K562 (cell line): ENCODE data around the gene RAP1A. TPM values are rescaled to one million over a fixed set of nuclear protein-coding genes. Genes with fewer than 3 reads are reported as not detected.

Experiments
- ARHGAP35 ChIP-seq: fragments of 450-650 bp; IDR thresholded peaks from 2 replicates; pipeline ENCODE4 v1.6.1; 2018; ENCODE audit not compliant: partially characterized antibody
- CBX8 ChIP-seq: fragments of 200-600 bp; sonication (generic); IDR thresholded peaks from 2 replicates; pipeline ENCODE4 v1.6.1; 2012; ENCODE audit warnings: borderline replicate concordance, mixed run types, low read depth, mild to moderate bottlenecking, moderate library complexity, mixed read lengths, low read length, control low read depth, inconsistent platforms; ENCODE audit not compliant: poor library complexity, severe bottlenecking; ENCODE audit errors: extremely low read depth
- HDGF ChIP-seq: fragments of 450-650 bp; IDR thresholded peaks from 2 replicates; pipeline ENCODE4 v1.6.1; 2016
- MCM2 ChIP-seq: fragments of 450-650 bp; IDR thresholded peaks from 2 replicates; pipeline ENCODE4 v1.6.1; 2017; ENCODE audit warnings: low read depth, mild to moderate bottlenecking
- NONO ChIP-seq, 2 experiments: fragments of 200-400 bp in 1 of 2; fragments of 450-650 bp in 1 of 2; formaldehyde crosslinking in 1 of 2; IDR thresholded peaks; 2 replicates each; pipeline ENCODE4 v1.6.1; 2017; ENCODE audit warnings: low read depth in 2 of 2, mild to moderate bottlenecking in 2 of 2, moderate library complexity in 2 of 2, low read length in 1 of 2
- PRMT5 ChIP-seq: sonication (generic); formaldehyde crosslinking; IDR thresholded peaks from 2 replicates; pipeline ENCODE4 v1.5.0; 2020; ENCODE audit warnings: missing genetic modification reagents
- PYGO2 ChIP-seq: fragments of 450-650 bp; IDR thresholded peaks from 2 replicates; pipeline ENCODE4 v1.6.1; 2016; ENCODE audit warnings: mild to moderate bottlenecking, missing genetic modification characterization, moderate library complexity, missing compliant biosample characterization
- RBBP5 ChIP-seq: fragments of 200-600 bp; sonication (generic); IDR thresholded peaks from 2 replicates; pipeline ENCODE4 v1.6.1; 2012; ENCODE audit warnings: borderline replicate concordance, mild to moderate bottlenecking, low read length, control low read depth, inconsistent platforms; ENCODE audit not compliant: insufficient read depth, poor library complexity, severe bottlenecking
- RBM22 ChIP-seq: fragments of 200-400 bp; formaldehyde crosslinking; IDR thresholded peaks from 2 replicates; pipeline ENCODE4 v1.6.1; 2018; ENCODE audit warnings: low read length, low read depth; ENCODE audit not compliant: poor library complexity, severe bottlenecking
- RBM34 ChIP-seq: fragments of 200-400 bp; formaldehyde crosslinking; IDR thresholded peaks from 2 replicates; pipeline ENCODE4 v1.6.1; 2018; ENCODE audit warnings: low read length, borderline replicate concordance; ENCODE audit not compliant: insufficient read depth
- SMARCB1 ChIP-seq: IDR thresholded peaks from 2 replicates; pipeline ENCODE4 v1.6.1; 2011; ENCODE audit warnings: improper control_type of control experiment, low read depth; ENCODE audit not compliant: insufficient read length
- SOX6 ChIP-seq: fragments of 450-650 bp; IDR thresholded peaks from 2 replicates; pipeline ENCODE4 v1.6.1; 2014; ENCODE audit warnings: mild to moderate bottlenecking
- STAT5A ChIP-seq: IDR thresholded peaks from 2 replicates; pipeline ENCODE4 v1.6.1; 2012; ENCODE audit warnings: low read length, inconsistent platforms, borderline replicate concordance
- TAL1 ChIP-seq: fragments of 450-650 bp; IDR thresholded peaks from 2 replicates; pipeline ENCODE4 v1.6.1; 2016; ENCODE audit warnings: mild to moderate bottlenecking
- ZFX ChIP-seq: sonication (generic); formaldehyde crosslinking; IDR thresholded peaks from 2 replicates; pipeline ENCODE4 v1.8.0; 2022; ENCODE audit warnings: mild to moderate bottlenecking, missing genetic modification reagents, moderate library complexity
- ZNF274 ChIP-seq: IDR thresholded peaks from 2 replicates; pipeline ENCODE4 v1.6.1; 2011; ENCODE audit warnings: low read depth, mild to moderate bottlenecking, low read length, moderate library complexity, borderline replicate concordance
- ZNF324 ChIP-seq: fragments of 250-450 bp; sonication (Bioruptor Pico); IDR thresholded peaks from 2 replicates; pipeline ENCODE4 v1.4.0; 2020; ENCODE audit warnings: mild to moderate bottlenecking
- ZNF589 ChIP-seq: fragments of 200-800 bp; sonication (Bioruptor generic); IDR thresholded peaks from 2 replicates; pipeline ENCODE4 v1.6.1; 2016; ENCODE audit warnings: low read depth, missing genetic modification characterization, missing compliant biosample characterization
- polyA plus RNA-seq, 8 experiments: library from polyadenylated mRNA; depleted of rRNA in 4 of 8; stranded (reverse) in 5 of 8; unstranded in 3 of 8; fragments of >200 nt; fragmentation: Nextera tagmentation in 2 of 8; fragmentation: Illumina TruSeq in 1 of 8; extraction: Ambion mirVana in 2 of 8; extraction: Trizol in 1 of 8; gene quantifications; 2 replicates each; pipeline versions ENCODE4 v1.2.1 to v1.2.3, GENCODE V29; 2011 to 2014; ENCODE audit warnings: inconsistent platforms in 1 of 8, missing spikeins in 1 of 8
- total RNA-seq, 7 experiments: library from RNA; depleted of rRNA in 6 of 7; stranded (reverse); fragments of >200 nt in 6 of 7; fragmentation: Illumina TruSeq in 2 of 7; extraction: Trizol in 2 of 7; gene quantifications; 2 replicates each; pipeline versions ENCODE4 v1.2.1 to v1.2.3, GENCODE V29; 2011 to 2021; ENCODE audit warnings: low replicate concordance in 1 of 7
- TF ChIP-seq, protein P1 (sequence below): fragments of 250-450 bp; sonication (Bioruptor Pico); IDR thresholded peaks from 2 replicates; pipeline ENCODE4 v1.8.0; 2022; ENCODE audit warnings: inconsistent platforms, mild to moderate bottlenecking, moderate library complexity, borderline replicate concordance
- TF ChIP-seq, protein P2 (sequence below): fragments of 200-800 bp; sonication (Bioruptor generic); IDR thresholded peaks from 2 replicates; pipeline ENCODE4 v1.6.1; 2017; ENCODE audit warnings: missing genetic modification characterization, missing compliant biosample characterization
- TF ChIP-seq, protein P3 (sequence below): sonication (generic); formaldehyde crosslinking; IDR thresholded peaks from 2 replicates; pipeline ENCODE4 v1.8.0; 2022; ENCODE audit warnings: mild to moderate bottlenecking, missing genetic modification reagents
- TF ChIP-seq, protein P4 (sequence below): sonication (generic); formaldehyde crosslinking; IDR thresholded peaks from 2 replicates; pipeline ENCODE4 v1.8.1; 2023; ENCODE audit warnings: mild to moderate bottlenecking, missing genetic modification reagents

The RAP1A gene
- total and polyA plus RNA-seq, 9 of the 15 experiments (the other 6 are each of a cell fraction or from before 2014, with no cell fraction given) = 13.4 to 86.2 (median 32.5) TPM

DNA sequence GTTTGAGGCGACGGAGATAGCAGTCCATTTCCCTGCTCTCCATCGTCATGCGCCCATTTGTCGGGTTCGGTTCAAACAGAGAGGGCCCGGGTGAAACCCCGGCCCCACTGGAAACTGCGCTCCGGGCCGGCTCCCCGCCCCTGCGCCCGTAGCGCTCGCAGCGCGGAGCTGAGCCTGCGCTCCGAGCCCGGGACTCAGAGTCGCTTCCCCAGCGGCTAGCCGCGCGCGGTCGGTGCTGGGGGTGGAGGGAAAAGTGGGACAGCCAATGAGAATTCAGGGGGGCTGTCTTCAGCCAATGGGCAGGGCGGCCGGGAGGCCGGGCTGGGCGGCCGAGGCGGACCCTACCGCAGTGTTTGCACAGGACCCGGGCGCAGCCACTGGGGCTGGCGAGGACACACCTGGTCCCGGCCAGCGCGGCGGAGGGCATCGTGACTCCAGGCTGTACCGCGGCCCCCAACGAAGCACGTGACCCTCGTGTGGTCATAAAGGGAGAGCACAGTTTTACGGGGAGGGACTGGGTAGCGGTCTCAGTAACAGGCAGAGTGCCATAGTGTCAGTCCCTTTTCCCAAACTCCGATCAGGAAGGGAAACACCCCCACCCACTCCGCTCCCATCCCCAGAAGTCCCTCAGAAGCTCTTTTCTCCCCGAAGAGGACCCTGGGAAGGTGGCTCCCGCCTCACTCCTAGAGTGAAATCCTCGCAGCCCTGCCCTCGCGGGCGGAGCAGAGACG lies 119.8 kb downstream of the RAP1A start, which contains the start of gene INKA2 (continued):
- TF ChIP-seq, protein P1, sequence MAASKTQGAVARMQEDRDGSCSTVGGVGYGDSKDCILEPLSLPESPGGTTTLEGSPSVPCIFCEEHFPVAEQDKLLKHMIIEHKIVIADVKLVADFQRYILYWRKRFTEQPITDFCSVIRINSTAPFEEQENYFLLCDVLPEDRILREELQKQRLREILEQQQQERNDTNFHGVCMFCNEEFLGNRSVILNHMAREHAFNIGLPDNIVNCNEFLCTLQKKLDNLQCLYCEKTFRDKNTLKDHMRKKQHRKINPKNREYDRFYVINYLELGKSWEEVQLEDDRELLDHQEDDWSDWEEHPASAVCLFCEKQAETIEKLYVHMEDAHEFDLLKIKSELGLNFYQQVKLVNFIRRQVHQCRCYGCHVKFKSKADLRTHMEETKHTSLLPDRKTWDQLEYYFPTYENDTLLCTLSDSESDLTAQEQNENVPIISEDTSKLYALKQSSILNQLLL (CRISPR knock-in tag) = no peak
- TF ChIP-seq SMARCB1 (no peak), SOX6 (no peak), ARHGAP35 (no peak), ZNF589 (CRISPR knock-in tag) (no peak), ZNF274 (no peak), RBBP5 (peak; percentile 64), RBM34 (no peak), STAT5A (no peak), ZFX (CRISPR knock-in tag) (peak; percentile 70), NONO (IDR thresholded peaks at IDR 0.05; ENCODE audit: low read depth in 2 of 2, low read length in 1 of 2) (no peak), CBX8 (no peak), PRMT5 (CRISPR knock-in tag) (no peak), HDGF (no peak), ZNF324 (CRISPR knock-in tag) (no peak), RBM22 (no peak), PYGO2 (tag) (no peak), MCM2 (no peak), TAL1 (no peak)
- TF ChIP-seq, protein P2, sequence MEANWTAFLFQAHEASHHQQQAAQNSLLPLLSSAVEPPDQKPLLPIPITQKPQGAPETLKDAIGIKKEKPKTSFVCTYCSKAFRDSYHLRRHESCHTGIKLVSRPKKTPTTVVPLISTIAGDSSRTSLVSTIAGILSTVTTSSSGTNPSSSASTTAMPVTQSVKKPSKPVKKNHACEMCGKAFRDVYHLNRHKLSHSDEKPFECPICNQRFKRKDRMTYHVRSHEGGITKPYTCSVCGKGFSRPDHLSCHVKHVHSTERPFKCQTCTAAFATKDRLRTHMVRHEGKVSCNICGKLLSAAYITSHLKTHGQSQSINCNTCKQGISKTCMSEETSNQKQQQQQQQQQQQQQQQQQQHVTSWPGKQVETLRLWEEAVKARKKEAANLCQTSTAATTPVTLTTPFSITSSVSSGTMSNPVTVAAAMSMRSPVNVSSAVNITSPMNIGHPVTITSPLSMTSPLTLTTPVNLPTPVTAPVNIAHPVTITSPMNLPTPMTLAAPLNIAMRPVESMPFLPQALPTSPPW (CRISPR knock-in tag) = peak; percentile 59
- TF ChIP-seq, protein P3, sequence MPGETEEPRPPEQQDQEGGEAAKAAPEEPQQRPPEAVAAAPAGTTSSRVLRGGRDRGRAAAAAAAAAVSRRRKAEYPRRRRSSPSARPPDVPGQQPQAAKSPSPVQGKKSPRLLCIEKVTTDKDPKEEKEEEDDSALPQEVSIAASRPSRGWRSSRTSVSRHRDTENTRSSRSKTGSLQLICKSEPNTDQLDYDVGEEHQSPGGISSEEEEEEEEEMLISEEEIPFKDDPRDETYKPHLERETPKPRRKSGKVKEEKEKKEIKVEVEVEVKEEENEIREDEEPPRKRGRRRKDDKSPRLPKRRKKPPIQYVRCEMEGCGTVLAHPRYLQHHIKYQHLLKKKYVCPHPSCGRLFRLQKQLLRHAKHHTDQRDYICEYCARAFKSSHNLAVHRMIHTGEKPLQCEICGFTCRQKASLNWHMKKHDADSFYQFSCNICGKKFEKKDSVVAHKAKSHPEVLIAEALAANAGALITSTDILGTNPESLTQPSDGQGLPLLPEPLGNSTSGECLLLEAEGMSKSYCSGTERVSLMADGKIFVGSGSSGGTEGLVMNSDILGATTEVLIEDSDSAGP (CRISPR knock-in tag) = peak; percentile 80
- TF ChIP-seq, protein P4, sequence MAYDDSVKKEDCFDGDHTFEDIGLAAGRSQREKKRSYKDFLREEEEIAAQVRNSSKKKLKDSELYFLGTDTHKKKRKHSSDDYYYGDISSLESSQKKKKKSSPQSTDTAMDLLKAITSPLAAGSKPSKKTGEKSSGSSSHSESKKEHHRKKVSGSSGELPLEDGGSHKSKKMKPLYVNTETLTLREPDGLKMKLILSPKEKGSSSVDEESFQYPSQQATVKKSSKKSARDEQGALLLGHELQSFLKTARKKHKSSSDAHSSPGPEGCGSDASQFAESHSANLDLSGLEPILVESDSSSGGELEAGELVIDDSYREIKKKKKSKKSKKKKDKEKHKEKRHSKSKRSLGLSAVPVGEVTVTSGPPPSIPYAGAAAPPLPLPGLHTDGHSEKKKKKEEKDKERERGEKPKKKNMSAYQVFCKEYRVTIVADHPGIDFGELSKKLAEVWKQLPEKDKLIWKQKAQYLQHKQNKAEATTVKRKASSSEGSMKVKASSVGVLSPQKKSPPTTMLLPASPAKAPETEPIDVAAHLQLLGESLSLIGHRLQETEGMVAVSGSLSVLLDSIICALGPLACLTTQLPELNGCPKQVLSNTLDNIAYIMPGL (CRISPR knock-in tag) = no peak
